GM12873 (cell line): ENCODE results near the gene DDOST.

ENCODE experiments used
- TF ChIP-seq, protein P1 (sequence below): IDR thresholded peaks from 2 replicates; pipeline ENCODE4 v1.5.1; 2012; ENCODE audit warnings: low read depth, mild to moderate bottlenecking, moderate library complexity, low read length, control low read depth; ENCODE audit not compliant: insufficient read depth; ENCODE audit errors: missing control alignments

Gene DDOST

DNA sequence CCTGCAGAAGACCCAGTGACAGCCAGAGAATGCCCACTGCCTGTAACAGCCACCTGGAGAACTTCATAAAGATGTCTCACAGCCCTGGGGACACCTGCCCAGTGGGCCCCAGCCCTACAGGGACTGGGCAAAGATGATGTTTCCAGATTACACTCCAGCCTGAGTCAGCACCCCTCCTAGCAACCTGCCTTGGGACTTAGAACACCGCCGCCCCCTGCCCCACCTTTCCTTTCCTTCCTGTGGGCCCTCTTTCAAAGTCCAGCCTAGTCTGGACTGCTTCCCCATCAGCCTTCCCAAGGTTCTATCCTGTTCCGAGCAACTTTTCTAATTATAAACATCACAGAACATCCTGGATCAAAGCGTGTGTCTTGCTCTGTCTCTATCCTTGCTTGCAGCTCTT lies 42.6 kb downstream of the DDOST start:
- TF ChIP-seq, protein P1, sequence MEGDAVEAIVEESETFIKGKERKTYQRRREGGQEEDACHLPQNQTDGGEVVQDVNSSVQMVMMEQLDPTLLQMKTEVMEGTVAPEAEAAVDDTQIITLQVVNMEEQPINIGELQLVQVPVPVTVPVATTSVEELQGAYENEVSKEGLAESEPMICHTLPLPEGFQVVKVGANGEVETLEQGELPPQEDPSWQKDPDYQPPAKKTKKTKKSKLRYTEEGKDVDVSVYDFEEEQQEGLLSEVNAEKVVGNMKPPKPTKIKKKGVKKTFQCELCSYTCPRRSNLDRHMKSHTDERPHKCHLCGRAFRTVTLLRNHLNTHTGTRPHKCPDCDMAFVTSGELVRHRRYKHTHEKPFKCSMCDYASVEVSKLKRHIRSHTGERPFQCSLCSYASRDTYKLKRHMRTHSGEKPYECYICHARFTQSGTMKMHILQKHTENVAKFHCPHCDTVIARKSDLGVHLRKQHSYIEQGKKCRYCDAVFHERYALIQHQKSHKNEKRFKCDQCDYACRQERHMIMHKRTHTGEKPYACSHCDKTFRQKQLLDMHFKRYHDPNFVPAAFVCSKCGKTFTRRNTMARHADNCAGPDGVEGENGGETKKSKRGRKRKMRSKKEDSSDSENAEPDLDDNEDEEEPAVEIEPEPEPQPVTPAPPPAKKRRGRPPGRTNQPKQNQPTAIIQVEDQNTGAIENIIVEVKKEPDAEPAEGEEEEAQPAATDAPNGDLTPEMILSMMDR: no peak

DNA sequence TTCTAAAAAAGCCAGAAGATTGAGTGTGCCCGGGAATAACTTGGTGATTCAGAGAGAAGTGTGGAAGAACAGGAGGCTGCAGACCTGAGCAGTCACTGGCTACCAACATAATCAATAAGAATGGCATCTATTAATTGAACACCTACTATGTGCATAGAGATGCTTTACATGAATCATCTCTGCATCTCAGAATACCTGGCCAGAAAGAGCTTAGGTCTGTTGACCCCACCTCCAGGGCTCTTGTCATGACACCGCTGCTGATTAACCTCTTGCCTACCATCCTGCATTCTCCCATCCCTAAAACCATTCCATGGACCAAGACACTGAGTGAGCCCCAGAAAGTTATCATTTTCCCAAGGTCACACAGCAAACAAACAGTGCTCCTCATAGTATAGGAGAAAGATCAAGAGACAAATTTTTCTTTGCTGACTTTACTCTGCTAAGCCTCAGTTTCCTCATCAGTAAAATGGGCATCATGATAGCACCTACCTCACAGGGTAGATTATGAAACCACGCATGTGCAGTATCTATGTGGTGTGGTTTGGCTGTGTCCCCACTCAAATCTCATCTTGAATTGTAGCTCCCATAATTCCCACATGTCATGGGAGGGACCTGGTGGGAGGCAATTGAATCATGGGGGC lies 44.2 kb downstream of the DDOST start:
- TF ChIP-seq, protein P1: no peak

DNA sequence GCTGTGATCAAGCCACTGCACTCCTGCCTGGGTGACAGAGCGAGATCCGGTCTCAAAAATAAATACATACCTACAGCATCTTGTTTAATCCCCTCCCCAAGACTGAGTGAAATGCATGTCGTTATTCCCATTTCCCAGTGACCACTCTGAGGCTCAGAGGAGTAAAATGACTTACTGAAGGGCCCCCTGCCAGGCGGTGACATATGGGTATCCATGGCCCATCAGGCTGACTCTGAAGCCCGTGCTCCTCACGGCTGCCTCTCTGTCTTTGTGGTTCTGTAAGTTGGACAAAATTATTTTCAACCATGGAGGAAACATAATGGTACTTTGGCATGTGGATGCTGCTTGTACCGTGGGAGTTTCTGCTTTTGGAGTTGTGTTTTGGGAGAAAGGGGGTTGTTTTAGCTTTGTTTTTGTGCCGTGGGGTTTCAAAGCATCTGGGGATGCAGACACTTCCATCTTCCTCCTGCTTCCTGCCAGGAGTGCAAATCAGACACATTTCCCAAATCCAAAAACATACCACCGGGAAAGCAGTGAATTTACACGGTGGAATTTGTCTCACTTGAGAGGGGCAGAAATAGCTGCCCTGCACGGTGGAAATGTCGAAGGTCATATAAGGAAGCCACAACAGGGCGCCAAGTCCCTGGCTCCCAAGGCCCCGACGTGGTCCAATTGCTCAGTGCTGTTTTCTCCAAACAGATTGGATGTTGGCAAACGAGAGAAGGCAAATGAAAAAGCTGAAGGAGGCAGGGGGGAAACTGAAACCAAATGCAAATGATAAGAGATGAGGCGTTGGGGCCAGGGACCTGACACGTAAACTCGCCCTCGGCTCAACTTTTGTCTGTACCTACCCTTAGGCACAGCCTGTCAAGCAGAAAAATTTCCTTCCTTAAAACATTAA lies 45.0 kb downstream of the DDOST start:
- TF ChIP-seq, protein P1: no peak

DNA sequence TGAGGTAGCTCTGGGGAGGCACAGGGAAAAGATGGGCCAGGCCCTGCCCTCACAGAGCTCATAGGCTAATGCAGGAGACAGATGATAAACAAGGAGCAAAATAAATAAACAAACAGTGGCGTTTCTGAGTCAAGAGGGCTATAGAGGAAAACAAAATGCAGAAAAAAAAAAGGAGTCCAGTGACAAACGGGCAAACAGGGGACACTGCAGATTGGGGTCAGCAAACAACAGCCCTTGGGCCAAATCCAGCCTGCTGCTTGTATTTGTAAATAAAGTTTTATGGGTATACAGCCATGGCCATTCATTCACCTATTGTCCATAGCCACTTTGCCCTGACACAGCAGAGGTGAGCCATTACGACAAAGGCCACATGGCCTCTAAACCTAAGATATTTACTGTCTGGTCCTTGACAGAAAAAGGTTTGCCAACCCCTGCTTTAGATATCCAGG lies 47.0 kb downstream of the DDOST start:
- TF ChIP-seq, protein P1: no peak

DNA sequence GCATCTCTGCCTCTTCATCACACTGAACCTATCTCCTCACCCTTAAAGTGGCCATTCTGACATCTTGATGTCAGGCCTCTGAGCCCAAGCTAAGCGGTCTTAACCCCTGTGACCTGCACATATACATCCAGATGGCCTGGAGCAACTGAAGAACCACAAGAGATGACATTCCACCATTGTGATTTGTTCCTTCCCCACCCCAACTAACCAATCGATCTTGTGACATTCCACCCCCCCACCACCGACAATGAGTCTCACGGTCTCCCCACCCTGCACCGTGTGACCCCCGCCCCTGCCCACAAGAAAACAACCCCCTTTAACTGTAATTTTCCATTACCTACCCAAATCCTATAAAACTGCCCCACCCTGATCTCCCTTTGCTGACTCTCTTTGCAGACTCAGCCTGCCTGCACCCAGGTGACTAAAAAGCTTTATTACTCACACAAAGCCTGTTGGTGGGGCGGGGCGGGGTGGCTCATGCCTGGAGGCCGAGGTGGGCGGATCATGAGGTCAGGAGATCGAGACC lies 48.9 kb downstream of the DDOST start:
- TF ChIP-seq, protein P1: no peak

DNA sequence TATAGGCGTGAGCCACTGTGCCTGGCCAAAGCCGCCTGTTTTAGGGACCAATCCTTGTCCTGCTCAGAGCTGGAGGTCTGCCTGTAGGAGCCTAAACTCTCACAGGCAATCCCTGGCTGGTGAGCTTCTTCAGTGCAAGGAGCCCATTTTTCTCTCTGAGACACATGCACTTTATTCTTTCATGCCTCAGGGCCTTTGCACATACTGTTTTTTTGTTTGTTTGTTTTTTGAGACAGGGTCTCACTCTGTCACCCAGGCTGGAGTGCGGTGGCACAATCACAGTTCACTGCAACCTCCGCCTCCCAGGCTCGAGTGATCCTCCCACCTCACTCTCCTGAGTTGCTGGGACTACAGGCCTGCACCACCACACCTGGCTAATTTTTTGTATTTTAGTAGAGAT lies 49.5 kb downstream of the DDOST start:
- TF ChIP-seq, protein P1: no peak

DNA sequence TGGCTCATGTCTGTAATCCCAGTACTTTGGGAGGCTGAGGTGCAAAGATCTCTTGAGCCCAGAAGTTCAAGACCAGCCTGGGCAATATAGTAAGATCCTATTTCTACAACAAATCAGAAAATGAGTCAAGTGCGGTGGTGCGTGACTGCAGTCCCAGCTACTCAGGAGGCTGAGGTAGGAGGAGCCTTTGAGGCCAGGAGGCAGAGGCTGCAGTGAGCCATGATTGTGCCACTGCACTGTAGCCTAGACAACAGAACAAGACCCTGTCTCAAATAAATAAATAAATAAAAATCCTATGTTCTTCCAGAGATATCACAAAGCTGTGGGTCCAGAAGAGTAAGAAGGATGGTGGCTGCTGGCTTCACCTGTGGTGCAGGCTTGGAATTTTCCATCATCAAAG lies 50.2 kb downstream of the DDOST start:
- TF ChIP-seq, protein P1: no peak
